Thyroid gland (tissue), 4 donors: ENCODE measurements around the gene DYNLL1. TPM values are rescaled to one million over a fixed set of nuclear protein-coding genes. Genes with fewer than 3 reads are reported as not detected.

Experiments
- DNase-seq, 2 donors: peaks; one replicate each; pipeline ENCODE4 v3.0.0-alpha.2; 2019
- H3K27ac ChIP-seq, 3 donors: fragments of 200-600 bp; sonication (generic); 1 replicate in 2 of 3; 2 replicates in 1 of 3; pipeline ENCODE4 v1.5.1; 2016 to 2019; ENCODE audit warnings: mild to moderate bottlenecking in 1 of 3, moderate library complexity in 1 of 3
- H3K27me3 ChIP-seq: fragments of 200-600 bp; sonication (generic); one replicate; pipeline ENCODE4 v1.5.1; 2019
- H3K36me3 ChIP-seq, 2 donors: fragments of 200-600 bp; sonication (generic); one replicate each; pipeline ENCODE4 v1.5.1; 2016 to 2019
- H3K4me1 ChIP-seq, 2 donors: fragments of 200-600 bp; sonication (generic); one replicate each; pipeline ENCODE4 v1.5.1; 2017 to 2019
- H3K4me3 ChIP-seq, 3 donors: fragments of 200-600 bp; sonication (generic); replicated peaks in 1 of 3; 1 replicate in 2 of 3; 2 replicates in 1 of 3; pipeline ENCODE4 v1.5.1; 2016; ENCODE audit warnings: mild to moderate bottlenecking in 1 of 3
- H3K9me3 ChIP-seq: fragments of 200-600 bp; sonication (generic); one replicate; pipeline ENCODE4 v1.5.1; 2017
- POLR2A ChIP-seq, 2 donors: fragments of 450-650 bp; IDR thresholded peaks; one replicate each; pipeline ENCODE4 v1.6.1; 2017; ENCODE audit warnings: antibody characterized with exemption in 2 of 2, mild to moderate bottlenecking in 2 of 2, moderate library complexity in 1 of 2
- WGBS, 2 donors: methylation state at CpG; one replicate each; pipeline ENCODE4 v1.1.5; 2017; 5-methylcytosine and 5-hydroxymethylcytosine counted together
- intact Hi-C: fragments of 100-400 bp; cut with DNase I; formaldehyde crosslinking; loops from one replicate; pipeline ENCODE4 v1.15.1; 2023
- total RNA-seq, 4 donors: library from RNA; depleted of rRNA; stranded (reverse); fragments of >200 nt; gene quantifications; one replicate each; pipeline ENCODE4 v1.2.3, GENCODE V29; 2016
- TF ChIP-seq, protein P1 (sequence below), 6 experiments: fragments of 200-600 bp in 3 of 6; fragments of 450-650 bp in 3 of 6; sonication (generic) in 3 of 6; IDR thresholded peaks; one replicate each; pipeline ENCODE4 v1.5.1; 2016 to 2019; ENCODE audit warnings: antibody characterized with exemption in 6 of 6, mild to moderate bottlenecking in 2 of 6, inconsistent platforms in 1 of 6, moderate library complexity in 1 of 6

DYNLL1 gene
- total RNA-seq, 4 donors from 2014 or later: 128 to 265 (median 232) TPM

- Histone ChIP-seq H3K27ac (peak within 1 kb of the TSS; percentile 80 to 88 (median 86)), H3K27me3 (no peaks in the 10 kb centered on the region), H3K9me3 (no peaks in the 10 kb centered on the region), H3K4me3 (peak within 1 kb of the TSS; percentile 63 to 91 (median 87)), H3K4me1 (peaks cover 11 to 16% of the 10 kb centered on the region in 2 donors), H3K36me3 (peaks cover 8 to 9% of the 10 kb centered on the region in 2 donors)
- intact Hi-C loops: no loop called here
- WGBS, 2 donors: 0% methylated on average over 4 to 13 of the region's 88 CpGs
- TF ChIP-seq, protein P1, sequence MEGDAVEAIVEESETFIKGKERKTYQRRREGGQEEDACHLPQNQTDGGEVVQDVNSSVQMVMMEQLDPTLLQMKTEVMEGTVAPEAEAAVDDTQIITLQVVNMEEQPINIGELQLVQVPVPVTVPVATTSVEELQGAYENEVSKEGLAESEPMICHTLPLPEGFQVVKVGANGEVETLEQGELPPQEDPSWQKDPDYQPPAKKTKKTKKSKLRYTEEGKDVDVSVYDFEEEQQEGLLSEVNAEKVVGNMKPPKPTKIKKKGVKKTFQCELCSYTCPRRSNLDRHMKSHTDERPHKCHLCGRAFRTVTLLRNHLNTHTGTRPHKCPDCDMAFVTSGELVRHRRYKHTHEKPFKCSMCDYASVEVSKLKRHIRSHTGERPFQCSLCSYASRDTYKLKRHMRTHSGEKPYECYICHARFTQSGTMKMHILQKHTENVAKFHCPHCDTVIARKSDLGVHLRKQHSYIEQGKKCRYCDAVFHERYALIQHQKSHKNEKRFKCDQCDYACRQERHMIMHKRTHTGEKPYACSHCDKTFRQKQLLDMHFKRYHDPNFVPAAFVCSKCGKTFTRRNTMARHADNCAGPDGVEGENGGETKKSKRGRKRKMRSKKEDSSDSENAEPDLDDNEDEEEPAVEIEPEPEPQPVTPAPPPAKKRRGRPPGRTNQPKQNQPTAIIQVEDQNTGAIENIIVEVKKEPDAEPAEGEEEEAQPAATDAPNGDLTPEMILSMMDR (IDR thresholded peaks at IDR 0.05): peak; percentile 62 to 95 (median 85)
- peak in 1 of 2 donors; percentile 78 for TF ChIP-seq POLR2A (IDR thresholded peaks at IDR 0.05)
- DNase-seq: peak; percentile 93 to 95
These were observed 26.3 kb upstream of the DYNLL1 start, which contains the start of gene SRSF9 for GRCh38 chr12:120469450-120470149. Gene SRSF9, minus strand, starts transcription at chr12:120469748. Its CDS starts 139 bp downstream, at chr12:120469609.

- 70 to 82% methylated on average over 22 to 26 of the region's 26 CpGs for WGBS, 2 donors
- intact Hi-C loops: no loop called here
- Histone ChIP-seq H3K36me3 (peaks cover 1 to 2% of the 10 kb centered on the region in 2 donors), H3K27me3 (no peaks in the 10 kb centered on the region), H3K4me1 (peaks cover 11 to 17% of the 10 kb centered on the region in 2 donors), H3K27ac (peak overlapping the region; percentile 80 to 88 (median 86)), H3K4me3 (peak overlapping the region; percentile 15 to 91 (median 87)), H3K9me3 (no peaks in the 10 kb centered on the region)
- TF ChIP-seq, protein P1 (IDR thresholded peaks at IDR 0.05): no peak
- no peak for TF ChIP-seq POLR2A (IDR thresholded peaks at IDR 0.05)
- no peak for DNase-seq
These were observed 25.6 kb upstream of the DYNLL1 start for GRCh38 chr12:120470150-120470784.

GRCh38 chr12:120472521-120472920, 23.4 kb upstream of the DYNLL1 start:
- H3K27me3 ChIP-seq: no peaks in the 10 kb centered on the region
- H3K9me3 ChIP-seq: no peaks in the 10 kb centered on the region
- no peaks in the 10 kb centered on the region for H3K36me3 ChIP-seq
- no peak overlapping the region for H3K27ac ChIP-seq
- H3K4me3 ChIP-seq: no peak overlapping the region
- intact Hi-C loops: no loop called here
- no peak for DNase-seq
- H3K4me1 ChIP-seq: peaks cover 11% of the 10 kb centered on the region in 2 donors
- TF ChIP-seq, protein P1 (IDR thresholded peaks at IDR 0.05): no peak
- no peak for TF ChIP-seq POLR2A (IDR thresholded peaks at IDR 0.05)

DNA sequence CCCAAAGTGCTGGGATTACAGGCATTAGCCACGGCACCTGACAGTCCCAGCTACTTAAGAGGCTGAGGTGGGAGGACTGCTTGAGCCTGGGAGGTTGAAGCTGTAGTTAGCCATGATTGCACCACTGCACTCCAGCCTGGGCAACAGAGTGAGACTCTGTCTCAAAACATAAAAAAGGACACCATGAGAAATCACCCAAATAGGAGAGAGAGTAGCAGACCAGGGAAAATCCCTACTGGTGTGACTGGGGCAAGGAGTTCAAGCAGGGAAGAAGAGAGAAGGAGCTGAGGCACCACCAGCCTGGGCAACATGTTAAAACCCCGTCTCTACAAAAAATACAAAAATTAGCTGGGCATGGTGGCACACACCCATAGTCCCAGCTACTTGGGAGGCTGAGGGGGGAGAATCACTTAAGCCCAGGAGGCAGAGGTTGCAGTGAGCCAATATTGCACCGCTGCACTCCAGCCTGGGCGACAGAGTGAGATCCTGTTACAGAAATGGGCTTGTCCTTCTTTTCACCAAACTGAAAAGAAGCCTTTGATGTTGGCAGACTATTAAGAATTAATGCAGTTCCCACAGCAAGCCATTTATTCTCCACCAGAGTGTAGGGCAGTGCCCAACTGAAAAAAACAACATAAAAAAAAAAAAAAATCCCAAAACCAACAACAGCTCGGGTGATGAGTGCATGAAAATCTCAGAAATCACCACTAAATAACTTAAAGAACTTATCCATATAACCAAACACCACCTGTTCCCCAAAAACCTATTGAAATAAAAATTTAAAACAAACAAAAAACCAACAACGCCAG, 21.9 kb upstream of the DYNLL1 start:
- intact Hi-C loops: no loop called here
- H3K4me1 ChIP-seq: peaks cover 6 to 11% of the 10 kb centered on the region in 2 donors
- no peaks in the 10 kb centered on the region for H3K27me3 ChIP-seq
- no peak overlapping the region for H3K4me3 ChIP-seq
- no peaks in the 10 kb centered on the region for H3K9me3 ChIP-seq
- no peak for DNase-seq
- TF ChIP-seq, protein P1 (IDR thresholded peaks at IDR 0.05): no peak
- TF ChIP-seq POLR2A (IDR thresholded peaks at IDR 0.05): no peak
- H3K36me3 ChIP-seq: no peaks in the 10 kb centered on the region
- whole genome bisulfite sequencing, 2 donors: 78 to 80% methylated on average over 6 of the region's 6 CpGs
- H3K27ac ChIP-seq: no peak overlapping the region
